Mesenchymal stem cell (in vitro differentiated cells and primary cell): Measurements from ENCODE around the gene MIB2.

ENCODE experiments used
- DNase-seq: peaks from one replicate; pipeline ENCODE4 v3.0.0-alpha.2; 2013
- H2AFZ ChIP-seq: one replicate; pipeline ENCODE4 v1.6.1; 2013; ENCODE audit warnings: low read depth, mild to moderate bottlenecking, control low read depth, inconsistent platforms, low read length, moderate library complexity
- H2AK5ac ChIP-seq: 2 replicates; pipeline ENCODE4 v1.6.1; 2013; ENCODE audit warnings: low read length, moderate library complexity, mild to moderate bottlenecking, inconsistent platforms; ENCODE audit not compliant: severe bottlenecking
- H2BK120ac ChIP-seq: one replicate; pipeline ENCODE4 v1.6.1; 2013; ENCODE audit warnings: low read depth, mild to moderate bottlenecking, inconsistent platforms, low read length, moderate library complexity
- H2BK12ac ChIP-seq, 2 experiments: one replicate each; pipeline ENCODE4 v1.6.1; 2013; ENCODE audit warnings: inconsistent platforms in 2 of 2, low read length in 2 of 2, mild to moderate bottlenecking in 2 of 2, moderate library complexity in 2 of 2, control low read depth in 1 of 2
- H2BK15ac ChIP-seq: one replicate; pipeline ENCODE4 v1.6.1; 2013; ENCODE audit warnings: mild to moderate bottlenecking, low read depth, inconsistent platforms; ENCODE audit not compliant: poor library complexity, severe bottlenecking
- H2BK5ac ChIP-seq: 2 replicates; pipeline ENCODE4 v1.6.1; 2013; ENCODE audit warnings: low read depth, mild to moderate bottlenecking, low read length, control low read depth, inconsistent platforms; ENCODE audit not compliant: poor library complexity, severe bottlenecking
- H3K14ac ChIP-seq, 2 experiments: one replicate each; pipeline ENCODE4 v1.6.1; 2013; ENCODE audit warnings: inconsistent platforms in 2 of 2, low read length in 2 of 2, control low read depth in 1 of 2, mild to moderate bottlenecking in 1 of 2, moderate library complexity in 1 of 2
- H3K18ac ChIP-seq, 2 experiments: one replicate each; pipeline ENCODE4 v1.6.1; 2013; ENCODE audit warnings: inconsistent platforms in 2 of 2, low read length in 2 of 2, control low read depth in 1 of 2, low read depth in 1 of 2, mild to moderate bottlenecking in 1 of 2
- H3K23ac ChIP-seq, 2 experiments: one replicate each; pipeline ENCODE4 v1.6.1; 2013; ENCODE audit warnings: inconsistent platforms in 2 of 2, low read length in 2 of 2, mild to moderate bottlenecking in 2 of 2, moderate library complexity in 2 of 2, control low read depth in 1 of 2
- H3K27ac ChIP-seq: 2 replicates; pipeline ENCODE4 v1.5.1; 2013; ENCODE audit warnings: mild to moderate bottlenecking, moderate library complexity, low read length, control low read depth, inconsistent platforms; ENCODE audit not compliant: poor library complexity, severe bottlenecking
- H3K27me3 ChIP-seq, 2 experiments: 2 replicates each; pipeline versions ENCODE4 v1.6.1 to v1.7.0; 2013; ENCODE audit warnings: low read length in 2 of 2, mild to moderate bottlenecking in 2 of 2, moderate library complexity in 2 of 2, control low read depth in 1 of 2, inconsistent platforms in 1 of 2; ENCODE audit not compliant: control insufficient read depth in 1 of 2, insufficient read depth in 1 of 2
- H3K36me3 ChIP-seq, 2 experiments: 2 replicates each; pipeline versions ENCODE4 v1.6.1 to v1.7.0; 2013; ENCODE audit warnings: low read length in 2 of 2, control low read depth in 1 of 2, inconsistent platforms in 1 of 2, low read depth in 1 of 2, mild to moderate bottlenecking in 1 of 2; ENCODE audit not compliant: insufficient read depth in 2 of 2, control insufficient read depth in 1 of 2
- H3K4ac ChIP-seq, 2 experiments: one replicate each; pipeline ENCODE4 v1.6.1; 2013; ENCODE audit warnings: inconsistent platforms in 2 of 2, low read length in 2 of 2, mild to moderate bottlenecking in 2 of 2, moderate library complexity in 2 of 2, control low read depth in 1 of 2, low read depth in 1 of 2
- H3K4me1 ChIP-seq: 2 replicates; pipeline ENCODE4 v1.6.1; 2013; ENCODE audit warnings: low read depth, low read length, control low read depth; ENCODE audit not compliant: control insufficient read depth, insufficient read depth
- H3K4me2 ChIP-seq: 2 replicates; pipeline ENCODE4 v1.6.1; 2013; ENCODE audit warnings: low read length, mild to moderate bottlenecking, inconsistent platforms; ENCODE audit not compliant: poor library complexity, severe bottlenecking
- H3K4me3 ChIP-seq, 2 experiments: 2 replicates each; pipeline versions ENCODE4 v1.5.1 to v1.7.0; 2013; ENCODE audit warnings: low read length in 2 of 2, mild to moderate bottlenecking in 2 of 2, control low read depth in 1 of 2, low read depth in 1 of 2; ENCODE audit not compliant: insufficient read depth in 1 of 2
- H3K79me1 ChIP-seq: replicated peaks from 2 replicates; pipeline ENCODE4 v1.6.1; 2013; ENCODE audit warnings: mild to moderate bottlenecking, control low read depth, low read length, inconsistent platforms; ENCODE audit not compliant: poor library complexity, severe bottlenecking
- H3K9ac ChIP-seq: 2 replicates; pipeline ENCODE4 v1.7.0; 2013; ENCODE audit warnings: mild to moderate bottlenecking, low read length, moderate library complexity
- H3K9me3 ChIP-seq: 2 replicates; pipeline ENCODE4 v1.7.0; 2013; ENCODE audit warnings: mild to moderate bottlenecking, low read length; ENCODE audit not compliant: control insufficient read depth
- H4K8ac ChIP-seq: one replicate; pipeline ENCODE4 v1.6.1; 2013; ENCODE audit warnings: inconsistent platforms, mild to moderate bottlenecking, low read length, moderate library complexity
- H4K91ac ChIP-seq: one replicate; pipeline ENCODE4 v1.6.1; 2013; ENCODE audit warnings: mild to moderate bottlenecking, low read length, inconsistent platforms
- WGBS: methylation state at CpG from one replicate; pipeline ENCODE4 v1.1.7; 2013; ENCODE audit warnings: mixed read lengths; 5-methylcytosine and 5-hydroxymethylcytosine counted together

The MIB2 gene

DNA sequence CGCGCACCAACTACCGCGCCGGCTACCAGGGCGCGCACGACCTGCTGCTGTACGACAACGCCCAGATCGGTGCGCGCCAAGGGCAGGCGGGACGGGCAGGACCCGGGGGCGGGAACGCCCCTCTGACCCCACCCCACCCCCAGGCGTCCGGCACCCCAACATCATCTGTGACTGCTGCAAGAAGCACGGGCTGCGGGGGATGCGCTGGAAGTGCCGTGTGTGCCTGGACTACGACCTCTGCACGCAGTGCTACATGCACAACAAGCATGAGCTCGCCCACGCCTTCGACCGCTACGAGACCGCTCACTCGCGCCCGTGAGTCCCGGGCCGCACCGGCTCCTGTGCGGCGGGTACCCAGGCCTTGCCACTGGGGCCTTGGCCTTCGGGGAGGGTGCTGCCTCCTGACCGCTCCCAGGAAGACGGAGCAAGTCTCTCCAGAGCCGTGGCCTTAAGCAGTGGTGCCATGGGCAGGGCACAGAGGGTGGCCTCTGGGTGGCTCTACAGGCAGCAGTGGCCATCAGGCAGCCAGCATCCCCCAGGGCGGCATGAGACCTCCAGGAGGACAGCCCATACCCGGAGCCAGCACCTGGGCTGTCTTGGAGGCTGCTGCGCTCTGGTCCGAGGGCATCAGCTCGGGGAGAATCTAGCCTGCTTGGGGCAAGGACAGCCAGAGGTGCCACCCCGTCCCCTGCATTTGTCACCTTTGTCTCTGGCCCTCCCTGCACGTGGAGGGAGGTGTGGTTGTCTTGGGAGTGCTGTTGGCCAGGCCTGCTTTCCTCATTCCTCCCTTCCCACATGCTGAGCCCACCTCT is 8.5 kb downstream of the MIB2 start:
- H4K8ac ChIP-seq = no peak overlapping the region
- 92% methylated on average over 46 of the region's 51 CpGs for WGBS

DNA sequence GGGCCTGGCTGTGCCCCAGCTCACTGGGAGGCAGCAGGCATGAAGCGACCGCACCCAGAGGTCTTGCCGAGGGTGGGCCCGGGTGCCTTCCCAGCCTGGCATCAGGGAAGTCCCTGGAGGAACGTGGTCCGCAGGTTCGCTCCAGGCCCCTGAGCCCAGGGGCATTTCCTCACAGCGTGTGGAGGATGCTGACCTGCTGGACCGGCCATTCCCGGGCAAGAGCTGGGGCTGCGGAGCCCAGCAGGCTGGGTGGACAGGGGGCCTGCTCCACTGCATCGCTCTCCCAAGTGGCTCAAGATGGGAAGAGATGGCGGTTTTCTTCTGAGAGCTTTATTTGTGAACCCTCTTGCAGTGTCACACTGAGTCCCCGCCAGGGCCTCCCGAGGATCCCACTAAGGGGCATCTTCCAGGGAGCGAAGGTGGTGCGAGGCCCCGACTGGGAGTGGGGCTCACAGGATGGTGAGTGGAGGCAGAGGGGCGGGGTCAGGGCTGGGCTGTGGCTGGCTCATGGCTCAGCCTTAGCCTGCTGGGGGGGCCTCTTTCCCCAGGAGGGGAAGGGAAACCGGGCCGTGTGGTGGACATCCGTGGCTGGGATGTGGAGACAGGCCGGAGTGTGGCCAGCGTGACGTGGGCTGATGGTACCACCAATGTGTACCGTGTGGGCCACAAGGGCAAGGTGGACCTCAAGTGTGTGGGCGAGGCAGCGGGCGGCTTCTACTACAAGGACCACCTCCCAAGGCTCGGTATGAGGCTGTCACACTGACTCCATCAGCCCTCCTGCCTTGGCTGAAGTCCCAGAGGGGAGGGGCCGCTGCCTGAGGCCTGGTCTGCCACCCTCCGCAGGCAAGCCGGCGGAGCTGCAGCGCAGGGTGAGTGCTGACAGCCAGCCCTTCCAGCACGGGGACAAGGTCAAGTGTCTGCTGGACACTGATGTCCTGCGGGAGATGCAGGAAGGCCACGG is 9.4 kb downstream of the MIB2 start:
- Histone ChIP-seq H4K91ac (peak overlapping the region; percentile 54), H3K9ac (no peak overlapping the region), H3K4me3 (no peak overlapping the region)

More for the DNA sequence above, 8.5 kb downstream of the MIB2 start:
- no peak overlapping the region for H3K4me3 ChIP-seq
- no peak overlapping the region for H3K9ac ChIP-seq
- no peak overlapping the region for H2BK5ac ChIP-seq
- no peak overlapping the region for H3K27ac ChIP-seq
- H3K4me2 ChIP-seq = no peak overlapping the region
- no peak overlapping the region for H2BK120ac ChIP-seq
- H3K23ac ChIP-seq = no peak overlapping the region
- H3K9me3 ChIP-seq = no peaks in the 10 kb centered on the region
- no peak overlapping the region for H2AFZ ChIP-seq
- peaks cover 31% of the 10 kb centered on the region for H3K79me1 ChIP-seq
- H3K4me1 ChIP-seq = peaks cover 23% of the 10 kb centered on the region
- peak overlapping the region; percentile 52 for H4K91ac ChIP-seq
- DNase-seq = no peak
- H3K18ac ChIP-seq = no peak overlapping the region
- no peak overlapping the region for H3K4ac ChIP-seq
- no peak overlapping the region for H2BK15ac ChIP-seq
- no peak overlapping the region for H2AK5ac ChIP-seq
- H3K36me3 ChIP-seq = peaks cover 6 to 93% of the 10 kb centered on the region in 2 experiments
- H2BK12ac ChIP-seq = no peak overlapping the region
- H3K27me3 ChIP-seq = no peaks in the 10 kb centered on the region
- no peak overlapping the region for H3K14ac ChIP-seq

DNA sequence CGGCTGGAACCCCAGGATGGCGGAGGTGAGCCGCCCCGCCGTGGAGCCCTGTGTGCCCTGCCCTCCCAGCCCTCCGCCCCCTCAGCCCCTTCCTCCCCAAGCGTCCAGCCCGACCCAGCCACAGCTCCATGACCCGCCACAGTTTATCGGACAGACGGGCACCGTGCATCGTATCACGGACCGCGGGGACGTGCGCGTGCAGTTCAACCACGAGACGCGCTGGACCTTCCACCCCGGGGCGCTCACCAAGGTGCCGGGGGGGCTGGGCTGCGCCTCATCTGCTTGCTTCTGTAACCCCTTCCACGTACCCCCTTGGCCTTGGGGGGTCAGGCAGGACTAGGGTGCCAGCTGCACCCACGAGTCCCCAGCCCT is 10.1 kb downstream of the MIB2 start:
- peaks cover 6 to 89% of the 10 kb centered on the region in 2 experiments for H3K36me3 ChIP-seq
- no peak overlapping the region for H3K23ac ChIP-seq
- no peak overlapping the region for H2AK5ac ChIP-seq
- H4K91ac ChIP-seq = no peak overlapping the region
- H4K8ac ChIP-seq = no peak overlapping the region
- H3K4ac ChIP-seq = no peak overlapping the region
- no peak overlapping the region for H2BK120ac ChIP-seq
- H2BK12ac ChIP-seq = no peak overlapping the region
- no peak overlapping the region for H3K4me2 ChIP-seq
- no peak overlapping the region for H2BK5ac ChIP-seq
- H3K4me1 ChIP-seq = peaks cover 24% of the 10 kb centered on the region
- peaks cover 18% of the 10 kb centered on the region for H3K79me1 ChIP-seq
- no peak overlapping the region for H3K4me3 ChIP-seq
- H3K9ac ChIP-seq = no peak overlapping the region
- no peak for DNase-seq
- no peak overlapping the region for H3K14ac ChIP-seq
- WGBS = 97% methylated on average over 28 of the region's 28 CpGs
- no peak overlapping the region for H2AFZ ChIP-seq
- H2BK15ac ChIP-seq = no peak overlapping the region
- no peak overlapping the region for H3K27ac ChIP-seq
- H3K9me3 ChIP-seq = no peaks in the 10 kb centered on the region
- H3K18ac ChIP-seq = no peak overlapping the region
- no peaks in the 10 kb centered on the region for H3K27me3 ChIP-seq

More for the DNA sequence above, 9.4 kb downstream of the MIB2 start:
- Histone ChIP-seq H3K36me3 (peaks cover 6 to 92% of the 10 kb centered on the region in 2 experiments), H3K27me3 (no peaks in the 10 kb centered on the region), H2AK5ac (no peak overlapping the region), H3K4ac (no peak overlapping the region), H3K23ac (no peak overlapping the region), H2BK12ac (no peak overlapping the region), H3K18ac (no peak overlapping the region), H2BK5ac (no peak overlapping the region), H3K79me1 (peaks cover 24% of the 10 kb centered on the region), H2AFZ (no peak overlapping the region), H3K9me3 (no peaks in the 10 kb centered on the region), H3K4me2 (no peak overlapping the region), H2BK15ac (no peak overlapping the region), H2BK120ac (no peak overlapping the region), H4K8ac (no peak overlapping the region), H3K4me1 (peaks cover 23% of the 10 kb centered on the region), H3K14ac (no peak overlapping the region), H3K27ac (no peak overlapping the region)
- WGBS = 92% methylated on average over 38 of the region's 38 CpGs
- no peak for DNase-seq

DNA sequence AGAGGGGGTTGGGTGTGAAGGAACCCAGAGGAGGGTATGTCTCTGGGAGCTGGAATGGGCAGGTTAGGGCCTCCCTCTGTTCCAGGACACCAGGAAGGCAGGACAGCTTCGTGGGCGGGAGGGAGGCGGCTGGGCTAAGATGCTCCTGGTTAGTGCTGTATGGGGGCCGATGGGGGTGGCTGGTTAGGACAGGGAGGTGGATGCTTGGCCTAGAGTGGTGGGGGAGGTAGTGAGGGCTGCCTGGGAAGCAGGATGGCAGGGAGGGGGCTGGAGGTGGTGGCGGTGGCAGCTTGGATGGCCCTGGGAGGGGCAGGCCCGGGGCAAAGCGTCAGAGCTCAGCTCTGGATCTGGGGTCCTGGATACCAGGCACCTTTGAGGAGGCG is 10.5 kb downstream of the MIB2 start:
- no peak for DNase-seq

More for the DNA sequence above, 10.5 kb downstream of the MIB2 start:
- H3K18ac ChIP-seq = no peak overlapping the region
- H3K36me3 ChIP-seq = peaks cover 6 to 89% of the 10 kb centered on the region in 2 experiments
- 96% methylated on average over 8 of the region's 8 CpGs for WGBS
- no peak overlapping the region for H3K23ac ChIP-seq
- H2BK12ac ChIP-seq = no peak overlapping the region
- H3K27ac ChIP-seq = no peak overlapping the region
- H4K8ac ChIP-seq = no peak overlapping the region
- H2AFZ ChIP-seq = no peak overlapping the region
- H3K4me3 ChIP-seq = no peak overlapping the region
- H3K14ac ChIP-seq = no peak overlapping the region
- H3K27me3 ChIP-seq = no peaks in the 10 kb centered on the region
- H2AK5ac ChIP-seq = no peak overlapping the region
- H3K4me2 ChIP-seq = no peak overlapping the region
- no peak overlapping the region for H2BK5ac ChIP-seq
- H3K79me1 ChIP-seq = peaks cover 13% of the 10 kb centered on the region
- H3K9me3 ChIP-seq = no peaks in the 10 kb centered on the region
- H2BK120ac ChIP-seq = no peak overlapping the region
- no peak overlapping the region for H3K9ac ChIP-seq
- no peak overlapping the region for H3K4ac ChIP-seq
- no peak overlapping the region for H2BK15ac ChIP-seq
- no peak overlapping the region for H4K91ac ChIP-seq
- peaks cover 22% of the 10 kb centered on the region for H3K4me1 ChIP-seq
